GM18526 (cell line): ENCODE data around the gene SESTD1.

ENCODE experiments used
- POLR2A ChIP-seq: IDR thresholded peaks from 3 replicates; pipeline ENCODE4 v1.6.1; 2011; ENCODE audit not compliant: insufficient read length; ENCODE audit errors: extremely low read depth

SESTD1 gene, protein sequence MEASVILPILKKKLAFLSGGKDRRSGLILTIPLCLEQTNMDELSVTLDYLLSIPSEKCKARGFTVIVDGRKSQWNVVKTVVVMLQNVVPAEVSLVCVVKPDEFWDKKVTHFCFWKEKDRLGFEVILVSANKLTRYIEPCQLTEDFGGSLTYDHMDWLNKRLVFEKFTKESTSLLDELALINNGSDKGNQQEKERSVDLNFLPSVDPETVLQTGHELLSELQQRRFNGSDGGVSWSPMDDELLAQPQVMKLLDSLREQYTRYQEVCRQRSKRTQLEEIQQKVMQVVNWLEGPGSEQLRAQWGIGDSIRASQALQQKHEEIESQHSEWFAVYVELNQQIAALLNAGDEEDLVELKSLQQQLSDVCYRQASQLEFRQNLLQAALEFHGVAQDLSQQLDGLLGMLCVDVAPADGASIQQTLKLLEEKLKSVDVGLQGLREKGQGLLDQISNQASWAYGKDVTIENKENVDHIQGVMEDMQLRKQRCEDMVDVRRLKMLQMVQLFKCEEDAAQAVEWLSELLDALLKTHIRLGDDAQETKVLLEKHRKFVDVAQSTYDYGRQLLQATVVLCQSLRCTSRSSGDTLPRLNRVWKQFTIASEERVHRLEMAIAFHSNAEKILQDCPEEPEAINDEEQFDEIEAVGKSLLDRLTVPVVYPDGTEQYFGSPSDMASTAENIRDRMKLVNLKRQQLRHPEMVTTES

DNA sequence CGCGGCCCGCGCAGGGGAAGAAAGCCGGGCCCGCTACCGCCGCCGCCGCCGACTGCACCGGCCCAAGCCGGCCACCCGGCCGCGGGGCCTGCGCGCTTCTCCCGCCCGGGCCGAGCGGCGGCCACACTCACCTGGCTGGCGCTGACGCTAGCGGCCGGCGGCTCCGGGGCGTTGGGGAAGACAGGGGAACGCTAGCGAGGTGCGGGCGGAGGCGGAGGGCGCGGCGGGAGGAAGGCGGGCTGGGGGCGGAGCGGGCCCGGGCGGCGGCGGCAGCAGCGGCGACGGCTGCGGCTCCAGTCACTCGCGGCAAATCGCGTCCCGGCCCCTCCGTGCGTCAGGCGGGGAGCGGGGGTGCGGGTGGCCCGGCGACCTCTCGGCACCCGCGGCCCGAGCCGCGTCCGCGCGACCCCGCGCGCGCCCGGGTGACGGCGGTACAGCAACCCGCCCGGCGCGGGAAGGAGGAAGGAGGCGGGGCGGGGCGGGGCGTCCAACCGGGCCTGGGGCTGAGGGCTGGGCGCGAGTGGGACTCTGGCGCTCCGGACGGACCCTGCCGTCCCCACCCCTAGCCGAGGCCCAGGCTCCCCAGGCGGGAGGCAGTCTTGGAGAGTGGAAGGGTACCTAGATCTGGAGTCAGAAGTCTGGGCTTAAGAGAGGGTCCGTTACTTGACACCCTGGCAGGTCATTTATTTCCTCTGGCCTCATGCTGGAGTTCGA is at the start of gene SESTD1:
Gene SESTD1 (minus strand): TSS at position 465 of the 714 bp plus-strand sequence. CDS start 72,991 bp downstream, outside the sequence.
- peak; percentile 37 for TF ChIP-seq POLR2A

DNA sequence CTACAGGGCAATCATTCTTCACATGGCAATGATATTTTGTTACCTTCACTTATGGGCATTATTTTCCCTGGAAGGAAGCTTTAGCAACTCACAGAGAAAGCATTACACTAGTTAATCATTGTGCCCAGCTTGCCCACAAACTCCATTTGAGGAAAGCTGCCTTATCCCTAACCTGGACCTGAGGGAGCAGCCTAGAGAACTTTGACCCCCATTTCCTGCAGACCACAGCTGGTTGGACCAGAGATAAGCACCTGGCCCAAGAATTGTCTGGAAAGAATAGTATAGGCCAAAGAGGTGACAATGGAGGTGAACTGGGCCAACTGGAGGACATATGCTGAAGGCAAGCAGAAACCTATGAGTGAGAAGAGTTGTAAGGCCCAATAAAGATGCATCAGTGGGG is 48.4 kb upstream of the SESTD1 start:
- no peak for TF ChIP-seq POLR2A

DNA sequence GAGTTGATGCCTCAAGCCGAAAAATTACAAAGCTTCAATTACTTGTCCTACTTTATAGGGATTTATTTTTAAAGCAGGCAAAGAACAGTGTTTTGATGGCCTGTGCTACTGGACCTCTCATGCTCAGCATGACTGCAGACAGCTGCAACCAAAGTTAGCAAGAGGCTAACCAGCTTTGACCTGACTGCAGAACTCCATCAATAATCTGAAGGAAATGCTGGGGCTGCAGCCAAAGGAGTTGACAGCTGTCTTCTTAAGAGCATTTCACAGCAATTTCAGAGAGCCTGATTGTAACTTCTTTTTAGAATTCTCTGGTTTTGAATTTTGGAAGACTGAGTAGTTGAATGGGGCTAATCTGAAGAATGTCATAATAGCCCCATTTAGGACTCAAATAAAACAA is 46.5 kb upstream of the SESTD1 start:
- no peak for TF ChIP-seq POLR2A

DNA sequence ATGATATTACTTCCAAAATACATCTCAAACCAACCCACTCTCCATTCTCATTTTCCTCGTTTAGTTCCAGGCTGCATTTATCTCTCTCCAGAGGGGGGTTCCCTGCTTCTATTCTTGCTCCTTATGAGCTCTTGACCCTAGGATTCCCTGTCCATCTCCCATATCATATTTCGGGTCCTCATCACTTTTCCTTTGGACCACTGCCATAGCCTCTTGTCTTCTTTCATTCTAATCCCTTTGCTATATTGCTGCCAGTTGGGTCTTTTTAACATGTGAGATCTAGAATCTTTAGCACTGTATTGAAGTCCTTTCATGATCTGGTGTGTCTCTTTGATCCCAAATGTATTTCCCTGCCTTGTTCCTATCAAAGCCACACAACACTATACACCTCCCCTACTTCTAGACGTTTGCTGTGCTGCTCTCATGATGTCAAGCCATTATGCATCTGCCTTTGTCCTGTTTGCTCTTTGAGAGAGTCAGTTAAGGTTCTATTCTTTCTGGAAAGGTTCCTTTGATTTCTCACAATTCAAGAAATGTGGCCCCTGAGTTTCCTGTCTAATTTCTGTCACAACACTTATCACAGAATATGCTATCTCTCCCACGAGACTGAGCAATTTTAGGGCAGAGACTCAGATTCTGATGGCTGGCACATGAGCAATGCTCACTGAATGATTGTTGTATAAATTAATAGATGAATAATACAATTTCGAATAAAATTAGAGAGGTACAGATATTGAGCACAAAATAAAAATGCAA is 43.2 kb upstream of the SESTD1 start:
- TF ChIP-seq POLR2A, result no peak

DNA sequence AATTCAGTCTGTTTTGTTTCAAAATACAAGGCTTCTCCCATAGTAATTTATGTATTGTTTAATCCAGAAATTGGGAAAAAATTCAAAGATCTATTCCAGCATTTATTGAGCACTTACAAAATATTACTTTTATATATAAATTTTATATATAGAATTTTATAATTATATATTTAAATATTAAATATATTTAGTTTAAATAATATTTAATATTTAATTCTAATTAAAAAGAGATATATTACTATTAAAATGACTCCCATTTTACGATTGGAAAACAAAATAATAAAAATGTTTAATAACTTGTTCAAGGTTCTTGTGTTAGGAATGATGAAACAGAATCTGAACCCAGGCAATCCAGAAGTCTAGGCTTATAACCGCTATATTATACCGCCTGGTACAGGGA is 40.5 kb upstream of the SESTD1 start:
- TF ChIP-seq POLR2A, result no peak

DNA sequence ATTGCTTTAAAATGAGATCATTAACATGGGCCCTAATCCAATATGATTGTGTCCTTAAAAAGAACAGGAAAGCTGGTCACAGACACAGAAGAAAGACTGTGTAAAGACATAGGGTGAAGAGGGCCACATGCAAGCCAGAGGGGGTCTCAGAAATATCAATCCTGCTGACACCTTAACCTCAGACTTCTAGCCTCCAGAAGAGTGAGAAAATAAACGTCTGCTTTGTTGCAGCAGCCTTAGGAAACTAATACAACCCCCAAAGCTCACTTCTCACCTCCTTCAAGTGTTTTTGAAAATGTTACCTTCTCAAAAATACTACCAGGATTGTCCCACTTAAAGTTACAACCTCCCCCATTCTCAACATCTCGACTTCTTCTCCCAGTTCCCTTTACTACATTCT is 39.8 kb upstream of the SESTD1 start:
- no peak for TF ChIP-seq POLR2A

DNA sequence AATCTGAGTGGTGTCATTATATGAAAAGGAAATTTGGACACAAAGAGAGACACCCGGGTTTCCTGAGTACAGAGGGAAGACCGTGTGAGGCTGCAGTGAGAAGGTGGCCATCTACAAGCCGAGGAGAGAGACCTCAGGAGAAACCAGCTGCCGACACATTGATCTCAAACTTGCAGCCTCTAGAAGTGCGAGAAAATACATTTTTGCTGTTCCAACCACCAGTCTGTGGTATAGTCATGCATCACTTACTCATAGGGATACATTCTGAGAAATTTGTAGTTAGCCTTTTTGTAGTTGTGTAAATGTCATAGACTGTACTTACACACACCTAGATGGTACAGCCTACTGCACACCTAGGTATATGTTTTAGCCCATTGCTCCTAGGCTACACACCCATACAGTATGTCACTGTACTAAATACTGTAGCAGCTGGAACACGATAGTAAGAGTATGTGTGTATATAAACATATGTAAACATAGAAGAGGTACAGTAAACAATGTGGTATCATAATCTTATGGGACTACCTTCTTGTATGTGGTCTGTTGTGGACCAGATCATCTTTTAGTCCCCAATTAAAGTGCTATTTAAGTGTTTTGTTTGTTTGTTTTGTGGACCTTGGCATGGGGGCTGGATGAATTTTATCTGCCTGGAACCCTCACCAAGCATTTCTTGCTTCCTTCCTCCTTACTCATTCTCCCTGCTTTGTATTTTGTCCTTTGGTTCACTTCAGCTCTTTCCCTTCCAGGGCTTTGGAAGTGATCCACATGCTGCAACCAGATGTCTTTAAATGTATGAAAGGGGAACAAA is 38.3 kb upstream of the SESTD1 start:
- TF ChIP-seq POLR2A, result no peak

DNA sequence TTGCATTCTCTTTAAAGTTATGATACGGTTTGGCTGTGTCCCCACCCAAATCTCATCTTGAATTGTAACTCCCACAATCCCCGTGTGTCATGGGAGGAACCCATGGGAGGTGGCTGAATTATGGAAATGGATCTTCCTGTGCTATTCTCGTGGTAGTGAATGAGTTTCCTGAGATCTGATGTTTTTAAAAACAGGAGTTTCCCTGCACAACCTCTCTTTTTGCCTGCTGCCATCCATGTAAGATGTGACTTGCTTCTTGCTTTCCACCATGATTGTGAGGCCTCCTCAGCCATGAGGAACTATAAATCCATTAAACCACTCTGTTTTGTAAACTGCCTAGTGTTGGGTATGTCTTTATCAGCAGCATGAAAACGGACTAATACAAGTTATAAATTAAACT is 37.5 kb upstream of the SESTD1 start:
- TF ChIP-seq POLR2A, result no peak

DNA sequence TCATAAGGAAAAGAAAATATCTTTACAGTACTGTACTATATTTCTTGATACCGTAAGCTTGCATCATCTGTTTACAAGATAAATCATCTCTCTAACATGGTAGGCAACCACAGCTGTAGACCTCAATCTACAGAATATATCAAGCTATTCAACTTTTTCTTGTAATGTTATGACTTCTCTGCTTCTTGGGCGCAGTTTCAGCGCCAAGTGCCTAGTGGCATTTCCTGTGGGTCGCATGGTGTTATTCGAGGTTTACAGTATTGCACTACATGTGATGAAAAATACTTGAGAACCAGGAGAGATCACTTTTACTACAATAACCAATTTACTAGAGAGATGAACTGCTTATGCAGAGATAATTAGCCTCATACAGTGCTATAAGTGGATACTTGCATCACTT is 34.0 kb upstream of the SESTD1 start:
- TF ChIP-seq POLR2A, result no peak

DNA sequence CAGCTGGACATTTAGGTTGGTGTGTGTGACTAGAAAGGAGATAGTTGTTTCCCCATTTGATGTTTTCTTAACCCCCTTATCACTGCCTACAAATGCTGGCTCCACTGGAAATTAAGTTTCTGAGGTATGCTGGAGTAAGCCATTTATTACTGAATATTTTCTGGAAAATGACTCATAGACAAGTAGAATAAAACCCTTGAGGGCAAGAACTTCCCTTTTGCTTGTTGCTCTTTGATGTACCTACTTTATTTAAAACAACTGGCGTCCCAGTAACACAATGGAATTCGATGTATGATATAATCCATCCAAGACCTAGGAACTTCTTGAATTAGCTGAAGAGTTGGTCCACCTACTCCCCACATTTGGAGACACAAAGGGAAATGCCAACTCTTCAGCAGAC is 33.3 kb upstream of the SESTD1 start:
- TF ChIP-seq POLR2A, result no peak

DNA sequence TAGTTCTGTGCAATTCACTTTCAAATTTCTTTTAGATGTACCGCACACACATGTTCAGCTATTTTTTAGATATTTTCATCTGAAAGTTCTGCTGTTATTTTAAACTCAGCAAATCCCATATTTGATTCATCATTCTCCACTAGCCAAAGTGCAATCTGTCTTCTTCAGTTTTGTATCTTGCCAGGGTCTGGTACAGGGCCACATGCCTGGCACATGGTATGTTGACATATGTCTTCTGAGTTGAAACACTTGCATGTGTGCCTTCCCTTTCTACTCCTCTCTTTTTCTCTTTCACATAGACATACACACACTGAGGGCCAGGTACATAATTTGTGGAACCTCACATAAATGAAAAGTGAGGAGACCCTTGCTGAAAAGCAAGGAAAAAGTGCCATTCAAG is 25.7 kb upstream of the SESTD1 start:
- no peak for TF ChIP-seq POLR2A

DNA sequence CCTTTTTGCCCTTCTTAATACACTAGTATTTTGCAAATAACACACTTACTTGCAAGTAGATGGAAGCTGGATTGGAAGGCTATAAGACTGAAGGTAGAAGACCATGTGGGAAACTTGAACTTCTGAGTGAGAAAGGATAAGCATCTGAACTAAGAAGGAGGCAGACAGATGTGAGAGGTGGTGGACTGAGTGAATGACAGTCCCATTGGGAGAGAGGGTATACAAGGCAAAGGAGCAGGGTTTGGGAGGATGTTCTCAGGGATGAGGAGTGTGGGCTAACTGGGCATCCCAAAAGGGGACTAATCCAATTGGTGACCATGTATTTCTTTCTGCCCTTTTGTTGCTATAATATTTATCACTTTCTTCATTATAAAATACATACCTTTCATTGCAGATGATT is 20.4 kb upstream of the SESTD1 start:
- TF ChIP-seq POLR2A, result no peak

DNA sequence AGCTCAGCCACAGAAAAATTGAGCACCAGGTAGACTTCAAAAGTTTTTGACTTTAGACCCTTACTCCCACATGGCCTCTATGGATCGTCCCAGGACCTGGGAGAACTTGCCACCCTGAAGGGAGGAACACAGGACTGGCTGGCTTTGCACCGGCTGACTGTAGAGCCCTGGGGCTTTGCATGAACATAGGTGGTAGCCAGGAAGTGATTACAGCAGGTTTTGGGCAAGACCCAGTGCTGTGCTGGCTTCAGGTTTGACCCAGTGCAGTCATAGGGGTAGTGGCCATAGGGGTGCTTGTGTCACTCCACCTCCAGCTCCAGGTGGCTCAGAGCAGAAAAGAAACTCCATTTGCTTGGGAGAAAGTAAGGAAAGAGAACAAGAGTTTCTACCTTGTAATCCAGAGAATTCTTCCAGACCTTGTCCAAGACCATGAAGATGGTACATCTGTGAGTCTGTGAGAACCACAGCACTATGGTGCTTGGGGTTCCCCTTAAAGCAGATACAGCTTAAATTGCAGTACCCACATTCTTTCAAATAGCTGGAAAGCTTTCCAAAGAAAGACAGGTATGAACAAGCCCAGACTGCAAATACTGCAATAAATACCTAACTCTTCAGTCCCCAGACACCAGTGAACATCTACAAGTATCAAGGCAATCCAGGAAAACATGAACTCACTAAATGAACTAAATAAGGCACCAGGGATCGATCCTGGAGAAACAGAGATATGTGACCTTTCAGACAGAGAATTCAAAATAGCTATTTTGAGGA is 13.0 kb upstream of the SESTD1 start:
- TF ChIP-seq POLR2A, result no peak
